GM06990 (cell line): Measurements from ENCODE around the gene TLR9.

ENCODE experiments used
- DNase-seq: peaks from one replicate; pipeline ENCODE4 v3.0.0-alpha.2; 2011; ENCODE audit not compliant: insufficient read length; ENCODE audit errors: extremely low read depth
- H3K27me3 ChIP-seq: replicated peaks from 2 replicates; pipeline ENCODE4 v1.6.0; 2011; ENCODE audit warnings: low read length; ENCODE audit not compliant: control insufficient read depth, insufficient read depth
- H3K36me3 ChIP-seq: 2 replicates; pipeline ENCODE4 v1.5.1; 2011; ENCODE audit warnings: low read length; ENCODE audit not compliant: control insufficient read depth, insufficient read depth
- H3K4me3 ChIP-seq: replicated peaks from 2 replicates; pipeline ENCODE4 v1.5.1; 2011; ENCODE audit warnings: low read depth, mild to moderate bottlenecking, control low read depth, low read length
- TF ChIP-seq, protein P1 (sequence below): IDR thresholded peaks from 2 replicates; pipeline ENCODE4 v1.5.1; 2011; ENCODE audit warnings: low read length, control low read depth, mild to moderate bottlenecking, inconsistent platforms; ENCODE audit not compliant: insufficient read depth, poor library complexity, severe bottlenecking

TLR9 gene

DNA sequence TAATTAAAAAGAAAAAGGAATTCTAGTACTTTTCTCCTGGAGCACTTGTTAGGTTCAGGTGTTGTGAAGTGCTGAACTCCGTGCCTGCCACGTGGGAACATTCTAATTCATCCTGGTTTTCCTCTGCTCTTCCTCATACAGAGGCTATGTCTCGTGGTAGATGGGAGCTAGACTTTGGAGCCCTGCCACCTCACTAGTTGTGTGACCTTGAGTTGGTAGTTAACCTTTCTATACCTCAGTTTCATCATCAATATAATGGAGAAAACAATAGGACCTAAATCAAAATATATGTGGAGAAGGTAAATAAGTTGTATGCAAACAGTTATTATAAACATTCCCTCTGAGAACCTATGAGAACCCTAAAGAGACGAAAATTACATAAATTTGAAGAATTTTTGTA is 16.9 kb downstream of the TLR9 start:
- DNase-seq, result no peak
- H3K4me3 ChIP-seq, result no peak overlapping the region
- no peaks in the 10 kb centered on the region for H3K27me3 ChIP-seq
- TF ChIP-seq, protein P1, sequence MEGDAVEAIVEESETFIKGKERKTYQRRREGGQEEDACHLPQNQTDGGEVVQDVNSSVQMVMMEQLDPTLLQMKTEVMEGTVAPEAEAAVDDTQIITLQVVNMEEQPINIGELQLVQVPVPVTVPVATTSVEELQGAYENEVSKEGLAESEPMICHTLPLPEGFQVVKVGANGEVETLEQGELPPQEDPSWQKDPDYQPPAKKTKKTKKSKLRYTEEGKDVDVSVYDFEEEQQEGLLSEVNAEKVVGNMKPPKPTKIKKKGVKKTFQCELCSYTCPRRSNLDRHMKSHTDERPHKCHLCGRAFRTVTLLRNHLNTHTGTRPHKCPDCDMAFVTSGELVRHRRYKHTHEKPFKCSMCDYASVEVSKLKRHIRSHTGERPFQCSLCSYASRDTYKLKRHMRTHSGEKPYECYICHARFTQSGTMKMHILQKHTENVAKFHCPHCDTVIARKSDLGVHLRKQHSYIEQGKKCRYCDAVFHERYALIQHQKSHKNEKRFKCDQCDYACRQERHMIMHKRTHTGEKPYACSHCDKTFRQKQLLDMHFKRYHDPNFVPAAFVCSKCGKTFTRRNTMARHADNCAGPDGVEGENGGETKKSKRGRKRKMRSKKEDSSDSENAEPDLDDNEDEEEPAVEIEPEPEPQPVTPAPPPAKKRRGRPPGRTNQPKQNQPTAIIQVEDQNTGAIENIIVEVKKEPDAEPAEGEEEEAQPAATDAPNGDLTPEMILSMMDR, result no peak
- peaks cover 42% of the 10 kb centered on the region for H3K36me3 ChIP-seq

GRCh38 chr3:52205727-52206372 is 19.6 kb downstream of the TLR9 start:
- H3K27me3 ChIP-seq, result no peaks in the 10 kb centered on the region
- DNase-seq, result no peak
- H3K36me3 ChIP-seq, result peaks cover 31% of the 10 kb centered on the region
- no peak overlapping the region for H3K4me3 ChIP-seq
- TF ChIP-seq, protein P1, result no peak

DNA sequence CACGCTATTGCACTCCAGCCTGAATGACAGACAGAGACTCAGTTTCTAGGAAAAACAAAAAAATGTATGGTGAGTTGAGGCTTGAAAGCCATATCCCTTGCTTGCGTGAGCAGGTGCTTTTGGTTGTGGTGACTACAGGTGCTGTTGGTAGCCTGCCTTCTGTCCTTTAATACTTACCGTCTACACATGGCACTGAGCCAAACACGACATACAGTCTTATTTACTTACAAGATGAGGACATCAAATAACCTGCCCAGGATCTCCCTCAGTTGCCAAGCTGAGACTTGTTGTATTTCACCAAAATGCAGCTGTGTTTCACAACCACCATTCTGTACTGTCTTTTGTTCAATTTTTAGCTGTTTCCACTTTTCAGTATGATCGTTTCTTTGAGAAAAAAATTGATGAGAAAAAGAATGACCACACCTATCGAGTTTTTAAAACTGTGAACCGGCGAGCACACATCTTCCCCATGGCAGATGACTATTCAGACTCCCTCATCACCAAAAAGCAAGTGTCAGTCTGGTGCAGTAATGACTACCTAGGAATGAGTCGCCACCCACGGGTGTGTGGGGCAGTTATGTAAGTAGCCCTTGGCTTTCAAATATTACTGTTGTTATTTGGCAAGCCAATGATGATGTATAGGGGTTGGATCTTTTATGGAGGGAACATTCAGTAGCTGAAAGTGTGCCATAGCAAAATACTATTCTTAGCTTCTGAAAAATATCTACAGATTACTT is 20.9 kb downstream of the TLR9 start:
- Histone ChIP-seq H3K36me3 (peaks cover 27% of the 10 kb centered on the region), H3K4me3 (no peak overlapping the region), H3K27me3 (no peaks in the 10 kb centered on the region)
- TF ChIP-seq, protein P1, result no peak
- no peak for DNase-seq

GRCh38 chr3:52203701-52204100 is 21.7 kb downstream of the TLR9 start:
- Histone ChIP-seq H3K4me3 (no peak overlapping the region), H3K27me3 (no peaks in the 10 kb centered on the region), H3K36me3 (peaks cover 24% of the 10 kb centered on the region)
- TF ChIP-seq, protein P1, result no peak
- no peak for DNase-seq

- TF ChIP-seq, protein P1, result no peak
- H3K27me3 ChIP-seq, result no peaks in the 10 kb centered on the region
- H3K36me3 ChIP-seq, result peaks cover 20% of the 10 kb centered on the region
- H3K4me3 ChIP-seq, result no peak overlapping the region
- no peak for DNase-seq
Measured at GRCh38 chr3:52202384-52203077, 22.9 kb downstream of the TLR9 start.
